HL-60 (cell line): ENCODE results near the gene C2orf72.

Experiments
- DNase-seq, 2 experiments: peaks; one replicate each; pipeline ENCODE4 v3.0.0-alpha.2; 2010 to 2020; ENCODE audit warnings: low read depth in 1 of 2, low spot score in 1 of 2
- H3K27ac ChIP-seq: fragments of 250-450 bp; sonication (Bioruptor Pico); replicated peaks from 2 replicates; pipeline ENCODE4 v1.5.1; 2020; ENCODE audit warnings: mild to moderate bottlenecking, moderate library complexity
- H3K27me3 ChIP-seq: fragments of 250-450 bp; sonication (Bioruptor Pico); 2 replicates; pipeline ENCODE4 v1.5.1; 2021; ENCODE audit warnings: mild to moderate bottlenecking, moderate library complexity; ENCODE audit not compliant: insufficient read depth, poor library complexity, severe bottlenecking
- H3K4me3 ChIP-seq: replicated peaks from 2 replicates; pipeline ENCODE4 v1.5.1; 2011; ENCODE audit warnings: mild to moderate bottlenecking, control low read depth, low read length; ENCODE audit not compliant: insufficient read depth
- GABPA ChIP-seq: IDR thresholded peaks from 2 replicates; pipeline ENCODE4 v1.6.1; 2012; ENCODE audit warnings: low read depth
- POLR2AphosphoS5 ChIP-seq: IDR thresholded peaks from 2 replicates; pipeline ENCODE4 v1.6.1; 2012; ENCODE audit warnings: low read depth
- SPI1 ChIP-seq: IDR thresholded peaks from 2 replicates; pipeline ENCODE4 v1.6.1; 2012; ENCODE audit warnings: low read depth, mild to moderate bottlenecking, borderline replicate concordance
- TF ChIP-seq, protein P1 (sequence below): IDR thresholded peaks from 2 replicates; pipeline ENCODE4 v1.6.1; 2012; ENCODE audit warnings: low read depth; ENCODE audit not compliant: insufficient replicate concordance
- TF ChIP-seq, protein P2 (sequence below): IDR thresholded peaks from one replicate; pipeline ENCODE4 v1.5.1; 2011; ENCODE audit warnings: low read length, control low read depth, inconsistent platforms; ENCODE audit not compliant: insufficient read depth

The C2orf72 gene

DNA sequence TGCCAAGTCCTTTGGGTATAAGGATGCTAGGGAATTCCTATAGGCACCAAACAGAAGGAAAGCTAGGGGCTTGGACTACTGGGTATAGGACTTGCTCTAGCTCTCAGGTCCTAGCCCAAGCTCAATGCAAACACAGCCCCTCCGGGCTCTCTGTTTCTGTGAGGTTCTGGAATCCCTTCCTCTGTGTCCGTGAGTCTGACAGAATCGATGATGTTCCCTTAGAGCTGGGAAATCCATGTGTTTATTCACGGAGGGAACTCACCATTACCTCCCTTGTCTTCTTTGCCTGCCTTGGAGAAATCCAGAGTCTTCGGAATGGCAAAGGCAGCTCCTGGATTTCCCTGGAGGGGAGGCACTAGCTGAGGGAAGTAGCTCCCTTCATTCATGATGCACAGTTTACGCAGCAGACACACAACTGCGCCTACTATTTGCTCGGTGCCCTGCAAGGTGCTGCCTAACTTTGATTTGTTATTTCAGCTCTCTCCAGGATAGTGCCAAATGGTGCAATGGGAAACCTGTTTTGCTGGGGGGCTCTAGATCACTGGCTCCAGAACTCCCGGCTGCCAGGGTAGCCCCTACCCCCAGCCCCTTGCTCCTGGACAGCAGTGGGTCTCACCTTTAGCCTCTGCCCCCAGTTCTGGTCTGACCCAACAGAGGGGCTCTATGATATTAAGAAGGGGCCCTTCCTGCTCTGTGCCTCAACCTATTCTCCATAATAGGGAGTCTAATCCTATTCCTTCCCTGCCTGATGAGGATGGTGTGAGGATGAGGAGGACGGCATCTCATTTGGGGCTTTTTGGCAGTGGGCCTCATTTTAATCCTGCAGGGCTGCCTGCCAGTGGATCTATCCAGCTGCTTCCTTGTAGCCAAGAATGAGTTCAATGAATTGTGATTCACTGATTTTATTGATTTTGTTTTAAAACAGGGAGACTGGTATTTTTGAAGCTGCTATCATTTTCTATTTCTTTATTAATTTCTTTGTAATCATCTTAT lies 10.9 kb downstream of the C2orf72 start:
- no peaks in the 10 kb centered on the region for H3K27me3 ChIP-seq
- TF ChIP-seq, protein P1, sequence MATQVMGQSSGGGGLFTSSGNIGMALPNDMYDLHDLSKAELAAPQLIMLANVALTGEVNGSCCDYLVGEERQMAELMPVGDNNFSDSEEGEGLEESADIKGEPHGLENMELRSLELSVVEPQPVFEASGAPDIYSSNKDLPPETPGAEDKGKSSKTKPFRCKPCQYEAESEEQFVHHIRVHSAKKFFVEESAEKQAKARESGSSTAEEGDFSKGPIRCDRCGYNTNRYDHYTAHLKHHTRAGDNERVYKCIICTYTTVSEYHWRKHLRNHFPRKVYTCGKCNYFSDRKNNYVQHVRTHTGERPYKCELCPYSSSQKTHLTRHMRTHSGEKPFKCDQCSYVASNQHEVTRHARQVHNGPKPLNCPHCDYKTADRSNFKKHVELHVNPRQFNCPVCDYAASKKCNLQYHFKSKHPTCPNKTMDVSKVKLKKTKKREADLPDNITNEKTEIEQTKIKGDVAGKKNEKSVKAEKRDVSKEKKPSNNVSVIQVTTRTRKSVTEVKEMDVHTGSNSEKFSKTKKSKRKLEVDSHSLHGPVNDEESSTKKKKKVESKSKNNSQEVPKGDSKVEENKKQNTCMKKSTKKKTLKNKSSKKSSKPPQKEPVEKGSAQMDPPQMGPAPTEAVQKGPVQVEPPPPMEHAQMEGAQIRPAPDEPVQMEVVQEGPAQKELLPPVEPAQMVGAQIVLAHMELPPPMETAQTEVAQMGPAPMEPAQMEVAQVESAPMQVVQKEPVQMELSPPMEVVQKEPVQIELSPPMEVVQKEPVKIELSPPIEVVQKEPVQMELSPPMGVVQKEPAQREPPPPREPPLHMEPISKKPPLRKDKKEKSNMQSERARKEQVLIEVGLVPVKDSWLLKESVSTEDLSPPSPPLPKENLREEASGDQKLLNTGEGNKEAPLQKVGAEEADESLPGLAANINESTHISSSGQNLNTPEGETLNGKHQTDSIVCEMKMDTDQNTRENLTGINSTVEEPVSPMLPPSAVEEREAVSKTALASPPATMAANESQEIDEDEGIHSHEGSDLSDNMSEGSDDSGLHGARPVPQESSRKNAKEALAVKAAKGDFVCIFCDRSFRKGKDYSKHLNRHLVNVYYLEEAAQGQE, result no peak
- TF ChIP-seq, protein P2, sequence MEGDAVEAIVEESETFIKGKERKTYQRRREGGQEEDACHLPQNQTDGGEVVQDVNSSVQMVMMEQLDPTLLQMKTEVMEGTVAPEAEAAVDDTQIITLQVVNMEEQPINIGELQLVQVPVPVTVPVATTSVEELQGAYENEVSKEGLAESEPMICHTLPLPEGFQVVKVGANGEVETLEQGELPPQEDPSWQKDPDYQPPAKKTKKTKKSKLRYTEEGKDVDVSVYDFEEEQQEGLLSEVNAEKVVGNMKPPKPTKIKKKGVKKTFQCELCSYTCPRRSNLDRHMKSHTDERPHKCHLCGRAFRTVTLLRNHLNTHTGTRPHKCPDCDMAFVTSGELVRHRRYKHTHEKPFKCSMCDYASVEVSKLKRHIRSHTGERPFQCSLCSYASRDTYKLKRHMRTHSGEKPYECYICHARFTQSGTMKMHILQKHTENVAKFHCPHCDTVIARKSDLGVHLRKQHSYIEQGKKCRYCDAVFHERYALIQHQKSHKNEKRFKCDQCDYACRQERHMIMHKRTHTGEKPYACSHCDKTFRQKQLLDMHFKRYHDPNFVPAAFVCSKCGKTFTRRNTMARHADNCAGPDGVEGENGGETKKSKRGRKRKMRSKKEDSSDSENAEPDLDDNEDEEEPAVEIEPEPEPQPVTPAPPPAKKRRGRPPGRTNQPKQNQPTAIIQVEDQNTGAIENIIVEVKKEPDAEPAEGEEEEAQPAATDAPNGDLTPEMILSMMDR, result no peak
- TF ChIP-seq SPI1 (no peak), GABPA (no peak), POLR2AphosphoS5 (no peak)
- no peak overlapping the region for H3K4me3 ChIP-seq
- DNase-seq, result no peak
- H3K27ac ChIP-seq, result no peak overlapping the region

DNA sequence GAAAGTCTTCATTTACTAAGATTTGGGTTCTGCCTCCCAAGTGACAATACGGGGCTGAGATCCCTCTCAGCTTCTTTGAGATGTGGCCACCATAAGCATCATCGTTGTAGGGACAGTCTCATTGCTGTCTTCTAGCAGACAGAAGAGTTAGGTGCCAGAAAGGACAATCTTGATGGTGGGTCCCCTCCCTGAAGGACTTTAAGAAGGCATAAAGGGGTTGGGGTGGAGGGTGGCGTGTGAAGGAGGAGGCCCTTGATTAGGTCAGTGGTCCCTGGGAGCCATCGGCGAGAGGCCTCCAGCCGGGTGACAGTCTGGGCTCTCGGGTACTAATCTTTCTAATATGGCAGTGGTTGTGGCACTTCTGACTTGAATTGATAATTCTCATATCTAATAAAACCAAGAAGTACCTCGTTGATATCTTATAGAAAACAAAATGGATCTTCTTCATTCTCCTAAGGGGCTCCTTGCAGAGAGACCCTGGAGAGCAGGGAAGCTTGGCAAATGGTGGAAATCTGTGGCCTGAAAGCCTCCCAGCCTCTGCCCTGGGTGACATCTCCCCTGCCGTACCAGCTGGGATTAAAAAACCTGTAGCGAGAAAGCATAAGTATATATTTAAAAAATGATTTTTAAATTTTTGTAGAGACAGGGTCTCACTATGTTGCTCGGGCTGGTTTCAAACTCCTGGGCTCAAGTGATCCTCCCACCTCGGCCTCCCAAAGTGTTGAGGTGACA lies 12.1 kb downstream of the C2orf72 start:
- DNase-seq, result no peak
- no peak overlapping the region for H3K27ac ChIP-seq
- H3K27me3 ChIP-seq, result no peaks in the 10 kb centered on the region
- TF ChIP-seq SPI1, result no peak
- TF ChIP-seq, protein P2, result no peak
- TF ChIP-seq, protein P1, result no peak
- TF ChIP-seq GABPA, result no peak
- TF ChIP-seq POLR2AphosphoS5, result no peak
- no peak overlapping the region for H3K4me3 ChIP-seq

DNA sequence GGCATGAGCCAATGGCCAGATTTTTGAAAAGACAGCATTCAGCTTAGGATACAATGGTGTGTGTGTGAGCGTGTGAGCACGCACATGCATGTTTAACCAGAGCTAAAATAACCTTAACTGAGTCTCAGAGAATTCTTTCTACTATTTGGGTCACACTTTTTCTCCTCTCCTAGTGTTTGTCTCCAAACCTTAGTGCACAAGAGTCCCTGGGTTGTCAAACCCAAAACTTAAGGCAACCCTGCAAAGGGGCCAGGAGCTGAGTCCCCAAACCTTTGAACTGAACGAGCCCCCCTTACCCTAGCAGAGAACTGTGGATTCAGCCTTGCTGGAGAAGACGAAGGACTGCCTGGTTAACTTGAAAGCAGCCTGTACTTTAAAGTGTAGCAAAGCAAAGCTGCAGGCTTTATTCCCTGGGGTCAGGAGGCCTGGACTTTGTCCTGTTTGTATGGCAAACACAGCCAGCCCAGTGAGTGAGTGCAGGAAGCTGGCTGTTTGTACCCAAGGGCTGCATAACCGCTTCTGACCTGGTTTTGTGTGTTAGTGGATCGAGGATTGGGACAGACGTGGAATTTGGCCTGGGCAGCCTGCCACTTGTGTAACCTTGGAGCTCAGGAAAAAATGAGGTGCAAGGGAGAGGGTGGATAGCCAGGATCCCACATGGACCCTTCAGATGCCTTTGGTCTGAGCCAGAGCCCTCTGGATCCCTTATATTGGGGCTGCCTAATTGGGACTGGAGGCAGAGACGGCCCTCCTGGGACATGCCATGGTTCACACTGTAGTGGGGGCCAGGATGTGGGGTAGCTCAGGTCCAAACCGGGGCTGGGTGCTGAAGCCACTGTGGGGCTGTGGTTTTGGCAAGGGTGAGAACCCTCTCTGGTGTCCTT lies 12.9 kb downstream of the C2orf72 start:
- TF ChIP-seq POLR2AphosphoS5 (no peak), SPI1 (no peak), GABPA (no peak)
- TF ChIP-seq, protein P2, result no peak
- TF ChIP-seq, protein P1, result no peak
- H3K4me3 ChIP-seq, result no peak overlapping the region
- DNase-seq, result no peak
- no peaks in the 10 kb centered on the region for H3K27me3 ChIP-seq
- H3K27ac ChIP-seq, result no peak overlapping the region
